Endodermal cell (in vitro differentiated cells): ENCODE data around the gene CABP7. TPM values are rescaled to one million over a fixed set of nuclear protein-coding genes. Genes with fewer than 3 reads are reported as not detected.

ENCODE experiments used
- DNase-seq: peaks from one replicate; pipeline ENCODE4 v3.0.0-alpha.2; 2017
- H3K27ac ChIP-seq: 2 replicates; pipeline ENCODE4 v1.5.1; 2013; ENCODE audit warnings: mild to moderate bottlenecking, low read depth, low read length, moderate library complexity
- H3K27me3 ChIP-seq: 2 replicates; pipeline ENCODE4 v1.6.1; 2013; ENCODE audit warnings: mild to moderate bottlenecking, low read length, moderate library complexity; ENCODE audit not compliant: insufficient read depth, control insufficient read depth, poor library complexity, severe bottlenecking
- H3K36me3 ChIP-seq: 2 replicates; pipeline ENCODE4 v1.7.0; 2013; ENCODE audit warnings: mild to moderate bottlenecking, low read length, moderate library complexity; ENCODE audit not compliant: control insufficient read depth, insufficient read depth
- H3K4me1 ChIP-seq: one replicate; pipeline ENCODE4 v1.7.0; 2013; ENCODE audit warnings: low read length; ENCODE audit not compliant: control insufficient read depth, insufficient read depth
- H3K4me3 ChIP-seq: 2 replicates; pipeline ENCODE4 v1.5.1; 2013; ENCODE audit warnings: mild to moderate bottlenecking, low read length, moderate library complexity
- H3K9ac ChIP-seq: 2 replicates; pipeline ENCODE4 v1.6.1; 2013; ENCODE audit warnings: mild to moderate bottlenecking, low read length, moderate library complexity; ENCODE audit not compliant: poor library complexity, severe bottlenecking; ENCODE audit errors: extremely low read depth
- H3K9me3 ChIP-seq: 2 replicates; pipeline ENCODE4 v1.6.1; 2013; ENCODE audit warnings: mild to moderate bottlenecking, low read length, moderate library complexity; ENCODE audit not compliant: control insufficient read depth
- H3K27ac Mint-ChIP-seq: 2 replicates; pipeline ENCODE4 v1.8.0; 2020; ENCODE audit warnings: mixed read lengths
- H3K27me3 Mint-ChIP-seq: 2 replicates; pipeline ENCODE4 v1.8.0; 2021; ENCODE audit warnings: mild to moderate bottlenecking, mixed read lengths; ENCODE audit not compliant: insufficient read depth
- H3K36me3 Mint-ChIP-seq: 2 replicates; pipeline ENCODE4 v1.8.0; 2020; ENCODE audit warnings: low read depth, mixed read lengths
- H3K4me1 Mint-ChIP-seq: 2 replicates; pipeline ENCODE4 v1.8.0; 2020; ENCODE audit warnings: mixed read lengths
- H3K4me3 Mint-ChIP-seq: 2 replicates; pipeline ENCODE4 v1.8.0; 2020; ENCODE audit warnings: mild to moderate bottlenecking, moderate library complexity, mixed read lengths
- H3K9me3 Mint-ChIP-seq: 2 replicates; pipeline ENCODE4 v1.8.0; 2020; ENCODE audit warnings: mild to moderate bottlenecking, mixed read lengths
- WGBS, 2 experiments: methylation state at CpG; one replicate each; pipeline versions ENCODE4 v1.1.5 to v1.1.7; 2013; ENCODE audit warnings: missing lambda C conversion rate in 2 of 2, mixed read lengths in 1 of 2; ENCODE audit not compliant: insufficient coverage in 1 of 2, insufficient read length in 1 of 2; 5-methylcytosine and 5-hydroxymethylcytosine counted together
- total RNA-seq, 2 donors: library from RNA; stranded (reverse); fragmentation: NEBNext Ultra II Directional in 1 of 2; extraction: Animal tissue kit (Norgen Biotek cat#: 25700) in 1 of 2; gene quantifications; 2 replicates in 1 of 2; 3 replicates in 1 of 2; pipeline ENCODE4 v1.2.1, GENCODE V29; 2021
- TF ChIP-seq, protein P1 (sequence below): fragments of 200-600 bp; sonication (generic); conservative IDR thresholded peaks from 2 replicates; pipeline ENCODE4 v1.5.0; 2021; ENCODE audit warnings: antibody characterized with exemption, mild to moderate bottlenecking

The CABP7 gene
- total RNA-seq, 2 donors from 2014 or later = 0.26 TPM; not detected in 1

DNA sequence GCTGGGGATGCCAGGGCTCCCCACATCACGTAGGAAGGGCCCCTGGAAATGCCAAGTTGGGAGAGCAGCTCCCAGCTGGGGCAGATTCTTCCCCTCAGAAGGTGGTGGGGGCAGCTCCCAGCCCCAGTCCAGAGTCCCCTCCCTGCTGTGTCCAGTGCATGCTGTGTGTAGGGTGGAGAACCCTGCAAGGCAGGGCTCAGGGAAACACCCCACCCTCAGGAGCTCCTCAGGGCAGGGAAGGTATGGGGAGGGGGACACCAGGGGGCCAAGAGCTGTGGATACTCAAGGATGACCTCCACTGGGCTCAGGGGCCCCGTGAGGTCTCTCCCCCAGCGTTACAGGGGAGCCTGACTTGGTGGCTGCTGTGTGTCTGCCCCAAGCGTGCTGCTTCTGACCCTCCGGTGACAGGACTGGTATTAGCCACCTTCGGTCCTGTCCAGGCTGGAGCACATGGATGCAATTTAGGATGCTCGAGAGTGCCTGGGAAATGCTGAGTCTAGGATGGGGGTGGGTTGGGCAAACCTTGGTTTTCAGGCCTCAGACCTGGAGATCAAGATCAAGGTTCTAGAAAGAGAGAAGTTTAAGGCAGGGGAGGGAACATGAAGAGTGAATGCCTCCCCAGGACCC, 16.1 kb upstream of the CABP7 start:
- Mint-ChIP-seq H3K27ac (no peak overlapping the region), H3K4me3 (peak overlapping the region; percentile 8), H3K36me3 (no peaks in the 10 kb centered on the region), H3K4me1 (peaks cover 22% of the 10 kb centered on the region), H3K9me3 (no peaks in the 10 kb centered on the region), H3K27me3 (peaks cover 30% of the 10 kb centered on the region)
- Histone ChIP-seq H3K36me3 (no peaks in the 10 kb centered on the region), H3K4me1 (peaks cover 24% of the 10 kb centered on the region), H3K27me3 (peaks cover 9% of the 10 kb centered on the region), H3K4me3 (no peak overlapping the region), H3K9ac (no peak overlapping the region), H3K27ac (peak overlapping the region; percentile 38), H3K9me3 (no peaks in the 10 kb centered on the region)
- DNase-seq = no peak
- TF ChIP-seq, protein P1, sequence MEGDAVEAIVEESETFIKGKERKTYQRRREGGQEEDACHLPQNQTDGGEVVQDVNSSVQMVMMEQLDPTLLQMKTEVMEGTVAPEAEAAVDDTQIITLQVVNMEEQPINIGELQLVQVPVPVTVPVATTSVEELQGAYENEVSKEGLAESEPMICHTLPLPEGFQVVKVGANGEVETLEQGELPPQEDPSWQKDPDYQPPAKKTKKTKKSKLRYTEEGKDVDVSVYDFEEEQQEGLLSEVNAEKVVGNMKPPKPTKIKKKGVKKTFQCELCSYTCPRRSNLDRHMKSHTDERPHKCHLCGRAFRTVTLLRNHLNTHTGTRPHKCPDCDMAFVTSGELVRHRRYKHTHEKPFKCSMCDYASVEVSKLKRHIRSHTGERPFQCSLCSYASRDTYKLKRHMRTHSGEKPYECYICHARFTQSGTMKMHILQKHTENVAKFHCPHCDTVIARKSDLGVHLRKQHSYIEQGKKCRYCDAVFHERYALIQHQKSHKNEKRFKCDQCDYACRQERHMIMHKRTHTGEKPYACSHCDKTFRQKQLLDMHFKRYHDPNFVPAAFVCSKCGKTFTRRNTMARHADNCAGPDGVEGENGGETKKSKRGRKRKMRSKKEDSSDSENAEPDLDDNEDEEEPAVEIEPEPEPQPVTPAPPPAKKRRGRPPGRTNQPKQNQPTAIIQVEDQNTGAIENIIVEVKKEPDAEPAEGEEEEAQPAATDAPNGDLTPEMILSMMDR = no peak
- WGBS, 2 experiments = 21 to 39% methylated on average over 7 of the region's 7 CpGs

- Mint-ChIP-seq H3K9me3 (no peaks in the 10 kb centered on the region), H3K36me3 (no peaks in the 10 kb centered on the region), H3K27me3 (peaks cover 30% of the 10 kb centered on the region), H3K27ac (no peak overlapping the region), H3K4me3 (no peak overlapping the region), H3K4me1 (peaks cover 22% of the 10 kb centered on the region)
- no peaks in the 10 kb centered on the region for H3K9me3 ChIP-seq
- H3K9ac ChIP-seq = no peak overlapping the region
- no peaks in the 10 kb centered on the region for H3K36me3 ChIP-seq
- TF ChIP-seq, protein P1 = no peak
- H3K27me3 ChIP-seq = peaks cover 9% of the 10 kb centered on the region
- H3K4me3 ChIP-seq = no peak overlapping the region
- WGBS, 2 experiments = 32 to 55% methylated on average over 9 to 14 of the region's 14 CpGs
- H3K4me1 ChIP-seq = peaks cover 24% of the 10 kb centered on the region
- H3K27ac ChIP-seq = peak overlapping the region; percentile 70
- DNase-seq = no peak
Measured at GRCh38 chr22:29704528-29705285, 15.1 kb upstream of the CABP7 start.

DNA sequence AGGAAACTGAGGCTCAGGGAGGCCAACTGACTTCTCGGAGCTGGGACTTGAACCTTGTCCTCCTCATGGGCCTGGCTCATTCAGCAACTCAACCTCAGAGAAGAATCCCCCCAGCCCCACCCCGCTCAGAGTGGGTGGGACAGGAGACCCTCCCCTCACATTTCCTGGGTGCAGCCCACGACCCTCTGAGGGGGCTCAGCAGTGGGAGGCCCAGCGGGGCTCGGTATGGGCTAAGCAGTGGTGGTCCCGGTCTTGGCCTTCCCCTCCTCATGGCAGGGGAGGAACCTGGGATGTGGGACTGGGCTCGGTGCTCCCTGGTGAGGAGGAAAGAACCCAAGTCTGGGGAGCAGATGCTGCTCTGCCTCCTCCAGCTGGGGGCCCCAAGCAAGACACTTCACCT, 14.2 kb upstream of the CABP7 start:
- Mint-ChIP-seq H3K27ac (no peak overlapping the region), H3K9me3 (no peaks in the 10 kb centered on the region)
- 89% methylated on average over 7 of the region's 7 CpGs; no CpG with 5 or more reads in 1 of the 2 experiments for WGBS, 2 experiments

More for the DNA sequence above, 14.2 kb upstream of the CABP7 start:
- H3K9ac ChIP-seq = no peak overlapping the region
- H3K4me1 ChIP-seq = peaks cover 24% of the 10 kb centered on the region
- H3K4me3 ChIP-seq = no peak overlapping the region
- peaks cover 22% of the 10 kb centered on the region for H3K4me1 Mint-ChIP-seq
- no peaks in the 10 kb centered on the region for H3K36me3 ChIP-seq
- peak overlapping the region; percentile 83 for H3K27ac ChIP-seq
- no peak for DNase-seq
- TF ChIP-seq, protein P1 = no peak
- no peak overlapping the region for H3K4me3 Mint-ChIP-seq
- no peaks in the 10 kb centered on the region for H3K36me3 Mint-ChIP-seq
- H3K9me3 ChIP-seq = no peaks in the 10 kb centered on the region
- peaks cover 9% of the 10 kb centered on the region for H3K27me3 ChIP-seq
- peaks cover 30% of the 10 kb centered on the region for H3K27me3 Mint-ChIP-seq
